ENCODE results near the gene GRIK5. TPM values are rescaled to one million over a fixed set of nuclear protein-coding genes. Genes with fewer than 3 reads are reported as not detected.
"Not testable (repeated sequence)": the region's sequence is repeated elsewhere in the genome, so short reads cannot be mapped to it uniquely, and the experiment has no call there.

Gene GRIK5
- total and polyA plus RNA-seq, 4 donors: 13.1 to 83.2 (median 48.2) TPM

DNA sequence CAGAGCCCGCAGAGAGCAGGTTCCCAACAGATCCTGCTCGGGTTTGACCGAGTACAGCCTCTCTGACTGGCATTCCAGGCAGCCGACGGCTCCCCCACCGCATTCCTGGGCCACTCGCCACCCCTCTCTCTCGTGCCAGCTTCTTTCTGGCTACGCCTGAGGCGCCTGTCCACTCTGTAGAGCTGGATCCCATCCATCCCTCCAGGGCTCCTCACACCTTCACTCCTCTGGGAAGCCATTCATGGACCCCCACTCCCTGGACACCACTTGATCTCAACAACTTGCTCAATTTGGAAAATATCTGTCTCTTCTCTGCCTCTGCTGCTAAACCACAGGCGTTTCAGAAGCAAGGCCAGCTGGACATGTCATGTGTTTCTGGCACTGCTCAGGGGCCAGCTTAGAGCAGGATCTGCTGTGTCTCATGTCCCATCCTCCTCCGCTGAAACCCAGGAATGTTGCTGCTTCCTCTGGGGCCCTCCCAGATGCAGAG, 45.3 kb downstream of the GRIK5 start:
- H3K4me3 ChIP-seq (ENCODE audit: low read depth, low read length): no peak overlapping the region
- WGBS (ENCODE audit: insufficient coverage): 43% methylated on average over 12 of the region's 12 CpGs
- no peak overlapping the region for H3K27ac ChIP-seq (ENCODE audit: low read depth, low read length)
- no peaks in the 10 kb centered on the region for H3K9me3 ChIP-seq (ENCODE audit: control insufficient read depth, insufficient read depth, low read length)
- H3K27me3 ChIP-seq (ENCODE audit: control insufficient read depth, insufficient read depth, low read length): no peaks in the 10 kb centered on the region
- DNase-seq (ENCODE audit: low read depth in 4 of 6, low spot score in 6 of 6): peak in 4 of 6 donors; percentile 5 to 60 (median 10)
- peaks cover 11% of the 10 kb centered on the region for H3K4me1 ChIP-seq (ENCODE audit: control insufficient read depth, insufficient read depth, low read length)
- peaks cover 84% of the 10 kb centered on the region for H3K36me3 ChIP-seq (ENCODE audit: control insufficient read depth, insufficient read depth, low read length)

DNA sequence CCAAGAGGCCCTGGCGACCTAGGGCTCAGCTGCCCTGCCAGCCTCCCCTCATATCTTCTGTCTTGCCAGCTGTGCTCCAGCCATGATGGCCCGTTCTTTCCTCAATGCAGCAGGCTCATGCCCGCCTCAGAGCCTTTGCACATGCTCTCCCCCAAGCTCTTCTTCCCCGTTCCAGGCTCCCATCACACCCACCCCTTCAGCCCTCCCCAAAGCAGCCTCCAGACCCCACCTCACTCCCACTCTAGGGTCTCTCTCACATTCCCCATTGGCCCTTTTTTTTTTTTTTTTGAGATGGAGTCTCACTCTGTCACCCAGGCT, 46.1 kb downstream of the GRIK5 start:
- Histone ChIP-seq H3K4me3 (ENCODE audit: low read depth, low read length) (no peak overlapping the region), H3K4me1 (ENCODE audit: control insufficient read depth, insufficient read depth, low read length) (peaks cover 11% of the 10 kb centered on the region), H3K27ac (ENCODE audit: low read depth, low read length) (no peak overlapping the region), H3K36me3 (ENCODE audit: control insufficient read depth, insufficient read depth, low read length) (peaks cover 85% of the 10 kb centered on the region), H3K9me3 (ENCODE audit: control insufficient read depth, insufficient read depth, low read length) (no peaks in the 10 kb centered on the region), H3K27me3 (ENCODE audit: control insufficient read depth, insufficient read depth, low read length) (no peaks in the 10 kb centered on the region)
- no peak for DNase-seq (ENCODE audit: low read depth in 4 of 6, low spot score in 6 of 6)
- WGBS (ENCODE audit: insufficient coverage): 78% methylated on average over 4 of the region's 4 CpGs

DNA sequence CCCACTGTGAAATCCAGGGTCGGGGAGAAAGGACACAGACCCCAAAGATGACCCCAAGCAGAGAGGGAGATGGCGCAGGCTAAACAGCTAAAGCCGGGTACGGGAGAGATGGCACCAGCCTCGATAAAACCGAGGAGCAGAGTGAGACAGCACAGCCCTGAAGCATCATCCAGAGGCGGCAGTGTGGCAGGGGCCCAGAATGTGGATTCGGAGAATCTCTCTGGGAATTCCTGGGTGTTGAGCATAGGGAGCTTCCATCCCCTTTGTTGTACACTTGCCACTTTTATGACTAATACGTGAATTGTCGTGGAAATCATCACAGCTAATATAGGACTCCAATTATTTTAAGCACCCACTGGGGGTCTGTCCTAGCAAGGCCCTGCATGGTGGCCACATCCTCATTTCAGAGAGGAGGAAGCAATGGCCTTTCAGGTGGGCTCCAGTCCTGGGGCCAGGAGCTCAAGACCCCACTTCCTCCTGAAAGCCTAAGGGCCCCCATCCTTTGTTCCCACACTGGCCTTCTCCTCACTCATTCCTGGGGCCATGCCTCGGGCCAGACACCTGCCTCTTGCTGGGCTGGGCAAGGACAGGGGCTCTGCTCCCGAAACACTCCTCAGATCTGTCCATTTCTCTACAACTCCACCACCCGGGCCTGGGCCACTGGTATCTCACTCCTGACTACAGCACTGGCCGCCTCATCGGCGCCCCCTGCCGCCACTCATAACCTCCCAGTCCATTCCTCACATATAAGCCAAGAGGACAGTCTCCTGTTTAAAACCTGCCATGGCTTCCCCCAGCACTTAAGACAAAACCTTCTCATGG, 46.7 kb downstream of the GRIK5 start:
- no peak overlapping the region for H3K4me3 ChIP-seq (ENCODE audit: low read depth, low read length)
- H3K4me1 ChIP-seq (ENCODE audit: control insufficient read depth, insufficient read depth, low read length): peaks cover 11% of the 10 kb centered on the region
- 73% methylated on average over 17 of the region's 17 CpGs for WGBS (ENCODE audit: insufficient coverage)
- H3K27me3 ChIP-seq (ENCODE audit: control insufficient read depth, insufficient read depth, low read length): no peaks in the 10 kb centered on the region
- H3K27ac ChIP-seq (ENCODE audit: low read depth, low read length): no peak overlapping the region
- H3K36me3 ChIP-seq (ENCODE audit: control insufficient read depth, insufficient read depth, low read length): peaks cover 86% of the 10 kb centered on the region
- H3K9me3 ChIP-seq (ENCODE audit: control insufficient read depth, insufficient read depth, low read length): no peaks in the 10 kb centered on the region
- peak in 1 of 6 donors; percentile 18 for DNase-seq (ENCODE audit: low read depth in 4 of 6, low spot score in 6 of 6)

DNA sequence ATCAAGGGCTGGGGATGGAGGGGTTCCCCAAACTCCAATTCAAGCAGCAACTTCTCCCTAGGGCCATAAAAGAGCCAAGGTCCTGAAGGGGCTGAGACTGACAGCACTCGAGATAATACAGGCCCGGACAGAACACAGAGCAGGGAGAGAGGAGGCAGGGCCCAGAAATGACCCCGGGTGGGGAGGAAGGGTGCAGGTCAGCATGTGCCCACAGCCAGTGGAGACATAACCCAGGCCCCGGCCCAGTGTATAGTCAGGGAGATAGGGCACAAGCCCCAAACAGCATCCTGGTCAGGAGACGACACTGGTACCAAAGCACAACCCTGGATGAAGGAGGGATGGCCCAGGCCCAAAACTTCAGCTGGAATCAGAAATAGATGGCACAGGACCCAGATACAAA, 47.4 kb downstream of the GRIK5 start:
- Histone ChIP-seq H3K27ac (ENCODE audit: low read depth, low read length) (no peak overlapping the region), H3K36me3 (ENCODE audit: control insufficient read depth, insufficient read depth, low read length) (peaks cover 87% of the 10 kb centered on the region), H3K4me1 (ENCODE audit: control insufficient read depth, insufficient read depth, low read length) (peaks cover 11% of the 10 kb centered on the region), H3K4me3 (ENCODE audit: low read depth, low read length) (no peak overlapping the region), H3K27me3 (ENCODE audit: control insufficient read depth, insufficient read depth, low read length) (no peaks in the 10 kb centered on the region), H3K9me3 (ENCODE audit: control insufficient read depth, insufficient read depth, low read length) (no peaks in the 10 kb centered on the region)
- no peak for DNase-seq (ENCODE audit: low read depth in 4 of 6, low spot score in 6 of 6)
- 87% methylated on average over 5 of the region's 5 CpGs for WGBS (ENCODE audit: insufficient coverage)

DNA sequence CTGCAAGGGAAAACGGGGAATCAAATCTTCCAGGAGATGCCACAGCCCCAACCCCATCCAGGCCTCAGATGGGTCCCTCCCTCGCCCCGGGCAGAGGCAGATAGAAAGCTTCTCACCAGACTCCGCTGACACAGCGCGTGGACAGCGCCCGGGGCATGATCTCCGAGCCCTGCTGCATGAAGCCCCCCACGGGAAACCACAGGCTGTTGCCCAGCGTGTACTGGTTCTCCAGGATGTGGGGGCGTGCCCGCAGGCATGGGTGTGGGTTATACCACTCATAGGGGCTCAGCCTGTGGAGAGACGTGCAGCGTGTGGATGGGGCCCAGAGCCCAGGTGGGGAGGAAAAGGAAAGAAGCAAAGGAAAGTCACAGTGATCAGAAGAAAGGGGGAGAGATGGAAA, 48.8 kb downstream of the GRIK5 start:
- 94% methylated on average over 14 of the region's 15 CpGs for WGBS (ENCODE audit: insufficient coverage)
- peaks cover 85% of the 10 kb centered on the region for H3K36me3 ChIP-seq (ENCODE audit: control insufficient read depth, insufficient read depth, low read length)
- no peak overlapping the region for H3K4me3 ChIP-seq (ENCODE audit: low read depth, low read length)

DNA sequence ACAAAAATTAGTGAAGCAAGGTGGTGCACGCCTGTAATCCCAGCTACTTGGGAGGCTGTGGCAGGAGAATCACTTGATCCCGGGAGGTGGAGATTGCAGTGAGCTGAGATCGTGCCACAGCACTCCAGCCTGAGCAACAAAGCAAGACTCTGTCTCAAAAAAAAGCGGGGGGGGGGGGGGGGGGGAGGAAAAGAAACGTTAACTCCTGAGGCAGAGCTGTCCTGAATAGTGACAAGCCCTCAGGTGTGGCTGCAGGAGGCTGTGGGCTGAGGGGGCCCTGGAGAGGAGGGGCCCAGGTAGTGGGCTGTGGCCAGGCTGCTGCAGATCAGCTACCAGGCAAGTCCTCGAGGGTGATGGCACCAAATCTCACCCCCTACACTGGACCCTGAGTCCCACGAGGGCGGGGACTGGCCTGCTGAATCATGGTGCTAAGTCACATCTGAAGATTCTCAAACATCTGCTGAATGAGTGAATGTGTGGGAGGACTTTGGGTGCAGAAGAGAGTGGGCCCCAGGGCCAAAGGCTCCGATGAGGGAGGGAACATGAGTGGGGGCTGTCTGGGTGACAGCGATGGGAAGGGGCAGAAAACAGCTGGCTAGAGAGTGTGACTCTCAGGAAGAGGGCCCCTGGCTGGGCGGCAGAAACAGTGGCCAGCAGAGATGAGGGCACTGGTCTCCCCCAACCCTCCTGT, 51.4 kb downstream of the GRIK5 start:
- Histone ChIP-seq H3K27ac (ENCODE audit: low read depth, low read length) (no peak overlapping the region), H3K4me3 (ENCODE audit: low read depth, low read length) (no peak overlapping the region), H3K36me3 (ENCODE audit: control insufficient read depth, insufficient read depth, low read length) (peaks cover 65% of the 10 kb centered on the region), H3K27me3 (ENCODE audit: control insufficient read depth, insufficient read depth, low read length) (no peaks in the 10 kb centered on the region), H3K4me1 (ENCODE audit: control insufficient read depth, insufficient read depth, low read length) (no peaks in the 10 kb centered on the region), H3K9me3 (ENCODE audit: control insufficient read depth, insufficient read depth, low read length) (no peaks in the 10 kb centered on the region)
- DNase-seq (ENCODE audit: low read depth in 4 of 6, low spot score in 6 of 6): no peak
- 83% methylated on average over 4 of the region's 11 CpGs for WGBS (ENCODE audit: insufficient coverage)

More for the DNA sequence above, 48.8 kb downstream of the GRIK5 start:
- Histone ChIP-seq H3K27me3 (ENCODE audit: control insufficient read depth, insufficient read depth, low read length) (no peaks in the 10 kb centered on the region), H3K27ac (ENCODE audit: low read depth, low read length) (no peak overlapping the region), H3K4me1 (ENCODE audit: control insufficient read depth, insufficient read depth, low read length) (peaks cover 11% of the 10 kb centered on the region), H3K9me3 (ENCODE audit: control insufficient read depth, insufficient read depth, low read length) (no peaks in the 10 kb centered on the region)
- no peak for DNase-seq (ENCODE audit: low read depth in 4 of 6, low spot score in 6 of 6)

DNA sequence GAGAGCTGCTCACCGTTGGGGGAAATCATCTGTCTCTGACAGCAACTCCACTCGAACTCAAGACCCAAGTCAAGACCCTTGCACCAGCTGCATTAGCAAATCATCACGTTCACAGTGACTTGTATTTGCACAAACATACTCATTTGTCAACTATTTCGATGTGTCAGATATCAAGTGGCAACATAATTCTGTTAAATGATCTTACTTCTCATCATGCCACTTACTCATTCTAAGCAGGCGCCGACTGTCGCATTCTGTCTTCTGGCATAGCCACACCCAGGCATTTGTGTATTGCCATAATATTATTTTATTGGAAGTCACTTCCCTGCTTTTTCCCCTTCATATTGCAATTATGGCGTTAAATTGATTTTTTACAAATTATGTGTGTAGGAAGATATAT, 53.0 kb downstream of the GRIK5 start:
- 86% methylated on average over 4 of the region's 8 CpGs for WGBS (ENCODE audit: insufficient coverage)
- H3K36me3 ChIP-seq (ENCODE audit: control insufficient read depth, insufficient read depth, low read length): peaks cover 54% of the 10 kb centered on the region

DNA sequence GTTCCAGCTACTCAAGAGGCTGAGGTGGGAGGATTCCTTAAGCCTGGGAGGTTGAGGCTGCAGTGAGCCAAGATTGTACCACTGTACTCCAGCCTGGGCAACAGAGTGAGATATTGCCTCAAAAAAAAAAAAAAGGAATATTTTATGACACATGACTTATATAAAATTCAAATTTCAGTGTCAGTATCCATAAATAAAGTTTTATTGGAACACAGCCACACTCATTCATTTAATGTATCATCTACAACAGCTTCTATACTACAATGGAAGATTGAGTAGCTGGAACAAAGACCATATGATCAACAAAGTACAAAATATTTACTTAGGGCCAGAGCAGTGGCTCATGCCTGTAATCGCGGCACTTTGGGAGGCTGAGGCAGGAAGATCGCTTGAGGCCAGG, 57.3 kb downstream of the GRIK5 start:
- not testable (repeated sequence) for H3K4me1 ChIP-seq (ENCODE audit: control insufficient read depth, insufficient read depth, low read length); H3K9me3 ChIP-seq (ENCODE audit: control insufficient read depth, insufficient read depth, low read length); DNase-seq (ENCODE audit: low read depth in 4 of 6, low spot score in 6 of 6); H3K27ac ChIP-seq (ENCODE audit: low read depth, low read length); H3K27me3 ChIP-seq (ENCODE audit: control insufficient read depth, insufficient read depth, low read length); H3K4me3 ChIP-seq (ENCODE audit: low read depth, low read length)
- no CpG with 5 or more reads among the region's 3 CpGs for WGBS (ENCODE audit: insufficient coverage)
- H3K36me3 ChIP-seq (ENCODE audit: control insufficient read depth, insufficient read depth, low read length): peaks cover 33% of the 10 kb centered on the region

More for the DNA sequence above, 53.0 kb downstream of the GRIK5 start:
- H3K4me3 ChIP-seq (ENCODE audit: low read depth, low read length): no peak overlapping the region
- no peaks in the 10 kb centered on the region for H3K4me1 ChIP-seq (ENCODE audit: control insufficient read depth, insufficient read depth, low read length)
- no peaks in the 10 kb centered on the region for H3K27me3 ChIP-seq (ENCODE audit: control insufficient read depth, insufficient read depth, low read length)
- H3K9me3 ChIP-seq (ENCODE audit: control insufficient read depth, insufficient read depth, low read length): no peaks in the 10 kb centered on the region
- DNase-seq (ENCODE audit: low read depth in 4 of 6, low spot score in 6 of 6): no peak
- no peak overlapping the region for H3K27ac ChIP-seq (ENCODE audit: low read depth, low read length)

DNA sequence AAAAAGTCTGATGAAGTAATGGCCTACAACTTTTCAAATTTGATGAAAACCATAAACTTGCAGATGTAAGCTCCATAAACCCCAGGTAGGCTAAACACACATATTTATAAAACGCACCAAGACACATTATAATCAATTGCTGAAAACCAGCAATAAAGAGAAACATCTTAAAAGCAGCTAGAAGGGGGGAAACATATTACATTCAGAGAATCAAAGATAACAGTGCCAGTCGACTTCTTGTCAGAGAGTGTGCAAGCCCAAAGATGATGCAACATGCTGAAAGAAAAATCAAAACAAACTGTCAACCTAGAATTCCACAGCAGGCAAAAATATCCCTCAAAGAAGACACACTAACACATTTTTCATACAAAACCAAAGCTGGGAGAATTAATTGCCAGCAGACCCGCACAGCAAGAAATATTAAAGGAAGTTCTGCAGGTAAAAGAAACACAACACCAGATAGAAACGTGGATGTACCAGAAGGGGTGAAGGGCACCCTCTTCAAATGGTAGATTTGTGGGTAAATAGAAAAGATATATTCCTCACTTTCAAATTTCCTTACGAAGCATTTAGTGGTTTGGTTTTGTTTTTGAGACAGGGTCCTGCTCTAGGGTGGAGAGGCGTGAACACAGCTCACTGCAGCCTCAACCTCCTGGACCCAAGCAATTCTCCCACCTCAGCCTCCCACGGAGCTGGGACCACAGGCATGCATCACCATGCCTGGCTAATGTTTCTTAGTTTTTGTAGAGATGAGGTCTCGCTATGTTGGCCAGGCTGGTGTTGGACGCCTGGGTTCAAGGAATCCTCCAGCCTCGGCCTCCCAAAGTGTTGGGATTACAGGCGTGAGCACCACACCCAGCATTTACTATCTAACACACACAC, 59.5 kb downstream of the GRIK5 start:
- H3K27ac ChIP-seq (ENCODE audit: low read depth, low read length): no peak overlapping the region
- no peak overlapping the region for H3K4me3 ChIP-seq (ENCODE audit: low read depth, low read length)
- H3K4me1 ChIP-seq (ENCODE audit: control insufficient read depth, insufficient read depth, low read length): no peaks in the 10 kb centered on the region
- no peaks in the 10 kb centered on the region for H3K9me3 ChIP-seq (ENCODE audit: control insufficient read depth, insufficient read depth, low read length)
- WGBS (ENCODE audit: insufficient coverage): no CpG with 5 or more reads among the region's 11 CpGs
- peaks cover 39% of the 10 kb centered on the region for H3K36me3 ChIP-seq (ENCODE audit: control insufficient read depth, insufficient read depth, low read length)
- no peaks in the 10 kb centered on the region for H3K27me3 ChIP-seq (ENCODE audit: control insufficient read depth, insufficient read depth, low read length)
- DNase-seq (ENCODE audit: low read depth in 4 of 6, low spot score in 6 of 6): no peak

Measured in spinal cord (tissue), 10 donors.